Measurements from ENCODE around the gene C3orf70. TPM values are rescaled to one million over a fixed set of nuclear protein-coding genes. Genes with fewer than 3 reads are reported as not detected.

The C3orf70 gene
- 1 to 10 TPM; 2.6 to 3.4 TPM for total RNA-seq

- peak within 1 kb of the TSS; percentile 79 to 83 for H3K27ac ChIP-seq
- peak; percentile 61 for DNase-seq (ENCODE audit: low spot score)
- TF ChIP-seq, protein P1, sequence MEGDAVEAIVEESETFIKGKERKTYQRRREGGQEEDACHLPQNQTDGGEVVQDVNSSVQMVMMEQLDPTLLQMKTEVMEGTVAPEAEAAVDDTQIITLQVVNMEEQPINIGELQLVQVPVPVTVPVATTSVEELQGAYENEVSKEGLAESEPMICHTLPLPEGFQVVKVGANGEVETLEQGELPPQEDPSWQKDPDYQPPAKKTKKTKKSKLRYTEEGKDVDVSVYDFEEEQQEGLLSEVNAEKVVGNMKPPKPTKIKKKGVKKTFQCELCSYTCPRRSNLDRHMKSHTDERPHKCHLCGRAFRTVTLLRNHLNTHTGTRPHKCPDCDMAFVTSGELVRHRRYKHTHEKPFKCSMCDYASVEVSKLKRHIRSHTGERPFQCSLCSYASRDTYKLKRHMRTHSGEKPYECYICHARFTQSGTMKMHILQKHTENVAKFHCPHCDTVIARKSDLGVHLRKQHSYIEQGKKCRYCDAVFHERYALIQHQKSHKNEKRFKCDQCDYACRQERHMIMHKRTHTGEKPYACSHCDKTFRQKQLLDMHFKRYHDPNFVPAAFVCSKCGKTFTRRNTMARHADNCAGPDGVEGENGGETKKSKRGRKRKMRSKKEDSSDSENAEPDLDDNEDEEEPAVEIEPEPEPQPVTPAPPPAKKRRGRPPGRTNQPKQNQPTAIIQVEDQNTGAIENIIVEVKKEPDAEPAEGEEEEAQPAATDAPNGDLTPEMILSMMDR (IDR thresholded peaks at IDR 0.05), result no peak
- H3K4me1 ChIP-seq, result peaks cover 0 to 12% of the 10 kb centered on the region in 2 donors
- no peaks in the 10 kb centered on the region for H3K9me3 ChIP-seq
- H3K27me3 ChIP-seq, result no peaks in the 10 kb centered on the region
- H3K4me3 ChIP-seq, result peak within 1 kb of the TSS; percentile 50 to 67
- no peaks in the 10 kb centered on the region for H3K36me3 ChIP-seq
Measured at GRCh38 chr3:185152410-185153170, at the start of gene C3orf70. TSS of gene C3orf70 (minus strand) at chr3:185153060. CDS start at chr3:185152823, 237 bp downstream.

DNA sequence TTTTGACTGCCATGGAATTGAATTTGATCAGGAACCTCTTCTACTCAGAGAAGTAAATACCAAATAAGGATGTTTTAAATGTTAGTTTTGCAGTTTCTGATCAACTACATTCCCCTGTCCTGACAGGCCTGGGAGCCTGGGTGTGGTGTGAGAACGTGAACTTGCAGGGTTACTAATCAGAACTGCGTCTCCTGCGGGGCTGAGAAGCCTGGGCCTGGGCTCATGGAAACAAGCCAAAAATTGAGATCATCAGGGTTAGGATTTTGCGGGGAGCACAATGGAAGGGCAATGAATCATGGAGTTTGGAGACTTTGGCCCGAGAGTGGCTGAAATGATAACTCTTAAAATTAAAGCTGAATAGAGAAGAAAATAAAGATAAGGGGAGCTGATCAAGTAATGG is 47.8 kb upstream of the C3orf70 start:
- Histone ChIP-seq H3K36me3 (no peaks in the 10 kb centered on the region), H3K27ac (no peak overlapping the region), H3K9me3 (no peaks in the 10 kb centered on the region), H3K4me1 (no peaks in the 10 kb centered on the region), H3K27me3 (no peaks in the 10 kb centered on the region), H3K4me3 (no peak overlapping the region)
- TF ChIP-seq, protein P1 (IDR thresholded peaks at IDR 0.05), result no peak
- no peak for DNase-seq (ENCODE audit: low spot score)

DNA sequence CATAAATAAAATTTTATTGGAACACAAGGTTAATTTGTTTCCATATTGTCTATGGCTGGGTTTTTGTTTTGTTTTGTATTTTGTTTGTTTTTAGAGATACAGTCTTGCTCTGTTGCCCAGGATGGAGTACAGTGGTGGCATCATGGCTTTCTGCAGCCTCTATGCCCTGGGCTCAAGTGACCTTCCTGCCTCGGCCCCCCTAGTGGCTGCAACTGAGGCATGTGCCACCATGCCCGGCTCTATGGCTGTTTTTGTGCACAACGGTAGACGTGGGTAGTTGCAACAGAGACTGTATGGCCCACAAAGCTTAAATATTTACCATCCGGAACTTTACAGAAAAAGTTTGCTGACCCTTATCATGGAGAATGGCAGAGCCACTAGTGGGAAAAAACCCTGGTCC is 46.8 kb upstream of the C3orf70 start:
- H3K4me1 ChIP-seq, result no peaks in the 10 kb centered on the region
- no peaks in the 10 kb centered on the region for H3K9me3 ChIP-seq
- TF ChIP-seq, protein P1 (IDR thresholded peaks at IDR 0.05), result no peak
- DNase-seq (ENCODE audit: low spot score), result no peak
- no peak overlapping the region for H3K27ac ChIP-seq
- H3K36me3 ChIP-seq, result no peaks in the 10 kb centered on the region
- no peaks in the 10 kb centered on the region for H3K27me3 ChIP-seq
- no peak overlapping the region for H3K4me3 ChIP-seq

- no peaks in the 10 kb centered on the region for H3K4me1 ChIP-seq
- H3K27me3 ChIP-seq, result no peaks in the 10 kb centered on the region
- no peak overlapping the region for H3K27ac ChIP-seq
- no peak overlapping the region for H3K4me3 ChIP-seq
- no peaks in the 10 kb centered on the region for H3K36me3 ChIP-seq
- no peak for DNase-seq (ENCODE audit: low spot score)
- H3K9me3 ChIP-seq, result no peaks in the 10 kb centered on the region
- TF ChIP-seq, protein P1 (IDR thresholded peaks at IDR 0.05), result no peak
Measured at GRCh38 chr3:185199206-185199605, 46.3 kb upstream of the C3orf70 start.

DNA sequence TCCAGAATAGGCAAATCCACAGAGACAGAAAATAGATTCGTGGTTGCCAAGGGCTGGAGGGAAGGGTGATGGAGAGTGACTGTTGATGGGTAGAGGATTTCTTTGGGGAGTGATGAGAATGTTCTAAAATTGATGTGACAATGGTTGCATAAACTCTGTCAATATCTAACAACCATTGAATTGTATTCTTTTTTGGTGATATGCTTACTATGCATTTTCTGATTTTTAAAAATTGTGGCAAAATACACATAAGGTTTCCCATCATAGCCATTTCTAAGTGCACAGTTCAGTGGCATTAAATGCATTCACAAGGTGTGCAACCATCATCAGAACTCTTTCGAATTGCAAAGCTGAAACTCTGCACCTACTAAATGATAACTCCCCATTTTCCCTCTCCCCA is 44.2 kb upstream of the C3orf70 start:
- Histone ChIP-seq H3K27ac (no peak overlapping the region), H3K36me3 (peaks cover 10% of the 10 kb centered on the region), H3K4me1 (no peaks in the 10 kb centered on the region), H3K4me3 (no peak overlapping the region), H3K9me3 (no peaks in the 10 kb centered on the region), H3K27me3 (no peaks in the 10 kb centered on the region)
- DNase-seq (ENCODE audit: low spot score), result no peak
- TF ChIP-seq, protein P1 (IDR thresholded peaks at IDR 0.05), result no peak

- H3K4me1 ChIP-seq, result no peaks in the 10 kb centered on the region
- no peak overlapping the region for H3K27ac ChIP-seq
- H3K36me3 ChIP-seq, result peaks cover 10% of the 10 kb centered on the region
- H3K9me3 ChIP-seq, result no peaks in the 10 kb centered on the region
- no peaks in the 10 kb centered on the region for H3K27me3 ChIP-seq
- DNase-seq (ENCODE audit: low spot score), result no peak
- TF ChIP-seq, protein P1 (IDR thresholded peaks at IDR 0.05), result no peak
- no peak overlapping the region for H3K4me3 ChIP-seq
Measured at GRCh38 chr3:185195652-185196051, 42.8 kb upstream of the C3orf70 start.

Measured in right atrium auricular region (tissue), 2 donors.